ENCODE results near the gene DENND4B. TPM values are rescaled to one million over a fixed set of nuclear protein-coding genes. Genes with fewer than 3 reads are reported as not detected.

Gene DENND4B
- total RNA-seq, 4 donors from 2014 or later, result 28.9 to 63.7 (median 44.8) TPM

GRCh38 chr1:153928791-153929341, 17.7 kb downstream of the DENND4B start:
- peaks cover 5 to 24% of the 10 kb centered on the region in 2 donors for H3K36me3 ChIP-seq
- H3K4me3 ChIP-seq (replicated peaks in 1 of 3), result no peak overlapping the region
- H3K27me3 ChIP-seq, result no peaks in the 10 kb centered on the region
- intact Hi-C loops (cut with DNase I), result no loop called here
- DNase-seq, result no peak
- WGBS, 2 donors, result 65 to 68% methylated on average over 4 of the region's 4 CpGs
- TF ChIP-seq POLR2A (IDR thresholded peaks at IDR 0.05) (no peak), CTCF (IDR thresholded peaks at IDR 0.05) (no peak)
- H3K27ac ChIP-seq, result peak overlapping the region in 1 of 3 donors; percentile 10
- peaks cover 1 to 2% of the 10 kb centered on the region in 2 donors for H3K4me1 ChIP-seq
- H3K9me3 ChIP-seq, result no peaks in the 10 kb centered on the region

- peaks cover 4 to 5% of the 10 kb centered on the region in 2 donors for H3K4me1 ChIP-seq
- H3K9me3 ChIP-seq, result no peaks in the 10 kb centered on the region
- H3K27ac ChIP-seq, result no peak overlapping the region
- no peak for DNase-seq
- no peaks in the 10 kb centered on the region for H3K27me3 ChIP-seq
- intact Hi-C loops (cut with DNase I), result no loop called here
- TF ChIP-seq POLR2A (IDR thresholded peaks at IDR 0.05) (no peak), CTCF (IDR thresholded peaks at IDR 0.05) (no peak)
- no peak overlapping the region for H3K4me3 ChIP-seq (replicated peaks in 1 of 3)
- H3K36me3 ChIP-seq, result peaks cover 5 to 18% of the 10 kb centered on the region in 2 donors
- 69 to 78% methylated on average over 1 of the region's 1 CpG for WGBS, 2 donors
Observed at GRCh38 chr1:153928245-153928644, 18.3 kb downstream of the DENND4B start.

GRCh38 chr1:153926405-153926804, 20.1 kb downstream of the DENND4B start:
- no peaks in the 10 kb centered on the region for H3K9me3 ChIP-seq
- 80 to 86% methylated on average over 4 of the region's 4 CpGs for WGBS, 2 donors
- no peak overlapping the region for H3K4me3 ChIP-seq (replicated peaks in 1 of 3)
- no peak overlapping the region for H3K27ac ChIP-seq
- H3K4me1 ChIP-seq, result peaks cover 7 to 8% of the 10 kb centered on the region in 2 donors
- H3K36me3 ChIP-seq, result peaks cover 5% of the 10 kb centered on the region in 2 donors
- TF ChIP-seq POLR2A (IDR thresholded peaks at IDR 0.05), result no peak
- no peak for TF ChIP-seq CTCF (IDR thresholded peaks at IDR 0.05)
- intact Hi-C loops (cut with DNase I), result no loop called here
- no peaks in the 10 kb centered on the region for H3K27me3 ChIP-seq
- DNase-seq, result no peak

GRCh38 chr1:153922972-153923925, 23.3 kb downstream of the DENND4B start, which contains the start of gene GATAD2B:
Gene GATAD2B (minus strand): TSS chr1:153922972. CDS start chr1:153828347, 94,625 bp downstream.
- intact Hi-C loops (cut with DNase I), result loop anchor here (5.0 kb wide), 1 partner anchor 101 kb away; no protein-coding TSS in a partner anchor
- TF ChIP-seq CTCF (IDR thresholded peaks at IDR 0.05) (no peak), POLR2A (IDR thresholded peaks at IDR 0.05) (peak in 1 of 2 donors; percentile 67)
- Histone ChIP-seq H3K27ac (peak within 1 kb of the TSS; percentile 91 to 92 (median 91)), H3K27me3 (no peaks in the 10 kb centered on the region), H3K4me3 (replicated peaks in 1 of 3) (peak within 1 kb of the TSS; percentile 27 to 96 (median 96)), H3K9me3 (no peaks in the 10 kb centered on the region), H3K36me3 (no peaks in the 10 kb centered on the region), H3K4me1 (peaks cover 17 to 32% of the 10 kb centered on the region in 2 donors)
- WGBS, 2 donors, result 1 to 2% methylated on average over 37 to 41 of the region's 53 CpGs
- peak; percentile 100 for DNase-seq

All from thyroid gland (tissue), 4 donors.